ENCODE data around the gene CDH6.

The CDH6 gene

GRCh38 chr5:31255041-31255440, 61.6 kb downstream of the CDH6 start:
- no peak for DNase-seq (ENCODE audit: low read depth)
- H3K4me3 ChIP-seq (ENCODE audit: low read length): no peak overlapping the region
- no peak for TF ChIP-seq CTCF (conservative IDR thresholded peaks at IDR 0.05; ENCODE audit: low read depth, low read length)

GRCh38 chr5:31268256-31268655, 74.8 kb downstream of the CDH6 start:
- no peak overlapping the region for H3K4me3 ChIP-seq (ENCODE audit: low read length)
- no peak for TF ChIP-seq CTCF (conservative IDR thresholded peaks at IDR 0.05; ENCODE audit: low read depth, low read length)
- DNase-seq (ENCODE audit: low read depth): no peak

- no peak for DNase-seq (ENCODE audit: low read depth)
- no peak for TF ChIP-seq CTCF (conservative IDR thresholded peaks at IDR 0.05; ENCODE audit: low read depth, low read length)
- no peak overlapping the region for H3K4me3 ChIP-seq (ENCODE audit: low read length)
Measured at GRCh38 chr5:31268686-31269085, 75.2 kb downstream of the CDH6 start.

DNA sequence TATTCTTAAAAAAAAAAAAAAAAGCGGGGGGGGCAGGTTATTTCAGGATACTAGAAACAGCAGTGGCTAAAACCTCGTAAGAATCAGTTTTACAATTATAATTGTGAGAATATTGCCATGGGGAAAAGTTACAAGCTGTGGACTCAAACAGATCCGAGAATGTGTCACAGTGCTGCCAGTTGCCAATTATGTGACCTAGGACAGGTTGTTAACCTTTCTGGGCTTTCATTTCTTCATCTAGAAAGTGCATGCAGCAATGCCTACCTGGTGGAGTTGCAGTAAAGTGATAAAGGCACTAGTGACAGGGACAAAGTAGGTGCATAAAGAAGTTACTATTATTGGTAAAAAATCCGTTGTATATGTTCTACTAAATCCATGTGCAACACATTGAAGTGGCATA, 75.8 kb downstream of the CDH6 start:
- no peak for TF ChIP-seq CTCF (conservative IDR thresholded peaks at IDR 0.05; ENCODE audit: low read depth, low read length)
- no peak for DNase-seq (ENCODE audit: low read depth)
- no peak overlapping the region for H3K4me3 ChIP-seq (ENCODE audit: low read length)

DNA sequence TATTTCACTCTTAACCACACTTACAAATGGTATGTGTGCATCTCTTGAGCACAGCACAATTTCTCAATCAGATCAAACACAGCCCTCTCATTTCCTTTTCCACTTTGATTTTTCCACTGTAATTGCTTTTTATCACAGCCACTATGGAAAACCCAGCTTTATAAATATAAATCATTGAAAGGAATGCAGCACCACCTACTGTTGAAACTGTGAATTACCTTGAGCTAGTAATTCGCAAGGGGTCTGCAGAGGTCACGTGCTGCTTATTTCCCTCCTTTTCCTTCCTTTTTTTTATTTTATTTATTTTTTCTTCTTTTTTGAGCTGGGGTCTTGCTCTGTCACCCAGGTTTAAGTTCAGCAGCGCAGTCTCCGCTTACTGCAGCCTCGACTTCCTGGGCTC, 76.9 kb downstream of the CDH6 start:
- peak; percentile 49 for TF ChIP-seq CTCF (conservative IDR thresholded peaks at IDR 0.05; ENCODE audit: low read depth, low read length)
- no peak overlapping the region for H3K4me3 ChIP-seq (ENCODE audit: low read length)
- no peak for DNase-seq (ENCODE audit: low read depth)

- DNase-seq (ENCODE audit: low read depth): no peak
- no peak for TF ChIP-seq CTCF (conservative IDR thresholded peaks at IDR 0.05; ENCODE audit: low read depth, low read length)
- no peak overlapping the region for H3K4me3 ChIP-seq (ENCODE audit: low read length)
Measured at GRCh38 chr5:31271567-31271966, 78.1 kb downstream of the CDH6 start.

GRCh38 chr5:31273161-31273560, 79.7 kb downstream of the CDH6 start:
- no peak for TF ChIP-seq CTCF (conservative IDR thresholded peaks at IDR 0.05; ENCODE audit: low read depth, low read length)
- DNase-seq (ENCODE audit: low read depth): no peak
- no peak overlapping the region for H3K4me3 ChIP-seq (ENCODE audit: low read length)
